GM18499 (cell line): ENCODE measurements around the gene LPCAT1.
"Not testable (repeated sequence)": the region's sequence is repeated elsewhere in the genome, so short reads cannot be mapped to it uniquely, and the experiment has no call there.

Experiments
- ATAC-seq: cut with Tn5 transposase; IDR thresholded peaks from one replicate; pipeline ENCODE4 v1.9.1; 2021; ENCODE audit warnings: moderate number of reproducible peaks; ENCODE audit not compliant: insufficient read depth, unreplicated experiment

LPCAT1 gene

GRCh38 chr5:1456110-1456881 is 67.5 kb downstream of the LPCAT1 start:
- ATAC-seq: not testable (repeated sequence)

GRCh38 chr5:1453613-1454012 is 70.1 kb downstream of the LPCAT1 start:
- no peak for ATAC-seq

- no peak for ATAC-seq
These were observed 74.6 kb downstream of the LPCAT1 start for GRCh38 chr5:1449081-1449630.

- ATAC-seq: no peak
These were observed 75.2 kb downstream of the LPCAT1 start for GRCh38 chr5:1448511-1449011.

GRCh38 chr5:1447671-1448361 is 75.9 kb downstream of the LPCAT1 start:
- ATAC-seq: no peak

- no peak for ATAC-seq
These were observed 77.0 kb downstream of the LPCAT1 start for GRCh38 chr5:1446602-1447343.

- no peak for ATAC-seq
These were observed 77.8 kb downstream of the LPCAT1 start for GRCh38 chr5:1445689-1446601.

GRCh38 chr5:1445313-1445688 is 78.5 kb downstream of the LPCAT1 start, which contains the start of gene SLC6A3:
Gene SLC6A3 (minus strand): TSS chr5:1445440. CDS start chr5:1443197, 2,243 bp downstream.
- no peak for ATAC-seq

GRCh38 chr5:1444361-1445189 is 79.2 kb downstream of the LPCAT1 start:
- ATAC-seq: no peak

- no peak for ATAC-seq
These were observed 79.8 kb downstream of the LPCAT1 start for GRCh38 chr5:1443991-1444360.

- no peak for ATAC-seq
These were observed 80.6 kb downstream of the LPCAT1 start for GRCh38 chr5:1443171-1443570.

GRCh38 chr5:1442222-1443145 is 81.3 kb downstream of the LPCAT1 start:
- no peak for ATAC-seq

- ATAC-seq: no peak
These were observed 82.4 kb downstream of the LPCAT1 start for GRCh38 chr5:1441166-1441865.

- no peak for ATAC-seq
These were observed 83.7 kb downstream of the LPCAT1 start for GRCh38 chr5:1440098-1440493.

GRCh38 chr5:1439388-1440097 is 84.2 kb downstream of the LPCAT1 start:
- no peak for ATAC-seq

- no peak for ATAC-seq
These were observed 84.9 kb downstream of the LPCAT1 start for GRCh38 chr5:1438871-1439270.
